Kidney (tissue), 14 donors: ENCODE data around the gene SAG. TPM values are rescaled to one million over a fixed set of nuclear protein-coding genes. Genes with fewer than 3 reads are reported as not detected.

ENCODE experiments used
- DNase-seq, 5 donors: peaks; one replicate each; pipeline ENCODE4 v3.0.0-alpha.2; 2013 to 2020
- FAIRE-seq: peaks from 2 replicates; lab custom pipeline; 2012; peaks lifted over from hg19 to GRCh38; lab: Jason Lieb, UNC
- H3K27ac ChIP-seq, 2 donors: one replicate each; pipeline ENCODE4 v1.7.0; 2013; ENCODE audit warnings: low read depth in 2 of 2, low read length in 2 of 2, inconsistent platforms in 1 of 2
- H3K27me3 ChIP-seq: one replicate; pipeline ENCODE4 v1.7.1; 2013; ENCODE audit warnings: low read length, inconsistent platforms; ENCODE audit not compliant: control insufficient read depth, insufficient read depth
- H3K36me3 ChIP-seq, 3 donors: one replicate each; pipeline versions ENCODE4 v1.7.0 to v1.7.1; 2013; ENCODE audit warnings: low read length in 3 of 3, control low read depth in 1 of 3, inconsistent platforms in 1 of 3; ENCODE audit not compliant: insufficient read depth in 3 of 3, control insufficient read depth in 2 of 3
- H3K4me1 ChIP-seq, 3 donors: one replicate each; pipeline versions ENCODE4 v1.7.0 to v1.7.1; 2013; ENCODE audit warnings: low read length in 3 of 3, inconsistent platforms in 1 of 3, low read depth in 1 of 3; ENCODE audit not compliant: control insufficient read depth in 2 of 3, insufficient read depth in 2 of 3
- H3K4me3 ChIP-seq, 3 donors: one replicate each; pipeline versions ENCODE4 v1.7.0 to v1.8.1; 2013; ENCODE audit warnings: low read length in 3 of 3, control low read depth in 1 of 3, inconsistent platforms in 1 of 3
- H3K9ac ChIP-seq, 3 donors: one replicate each; pipeline versions ENCODE4 v1.7.0 to v1.7.1; 2013; ENCODE audit warnings: low read length in 3 of 3, control low read depth in 1 of 3, inconsistent platforms in 1 of 3
- H3K9me3 ChIP-seq, 3 donors: one replicate each; pipeline versions ENCODE4 v1.7.0 to v1.7.1; 2013; ENCODE audit warnings: low read length in 3 of 3, control low read depth in 1 of 3, inconsistent platforms in 1 of 3; ENCODE audit not compliant: control insufficient read depth in 2 of 3, insufficient read depth in 1 of 3
- CTCF ChIP-seq: IDR thresholded peaks from 3 replicates; pipeline ENCODE4 v1.5.1; 2012; ENCODE audit warnings: mild to moderate bottlenecking, moderate library complexity, borderline replicate concordance; ENCODE audit not compliant: insufficient read depth; ENCODE audit errors: extremely low read depth
- intact Hi-C: fragments of 100-400 bp; cut with DNase I; formaldehyde crosslinking; loops from one replicate; pipeline ENCODE4 v1.11.1; 2022
- polyA plus RNA-seq: library from polyadenylated mRNA; stranded (reverse); fragments of 350-450 nt; fragmentation: Illumina TruSeq; extraction: RNeasy Lipid Tissue Mini Kit (QIAGEN cat#74804); gene quantifications from one replicate; pipeline ENCODE4 v1.2.3, GENCODE V29; 2014; ENCODE audit warnings: low read depth, low replicate concordance; ENCODE audit not compliant: insufficient read depth
- total RNA-seq: library from RNA; stranded (reverse); fragmentation: NEBNext Ultra II Directional; extraction: Animal tissue kit (Norgen Biotek cat#: 25700); gene quantifications from one replicate; pipeline ENCODE4 v1.2.1, GENCODE V29; 2021
- donor health status: control.
- donor health status: control.
- donor health status: control.
- donor health status: control.
- donor health status: control.
- donor health status: DM: yes; HTN: yes; CAD: no.
- donor health status: Normal renal cell carcinoma (clear cell type).

Gene SAG
- total and polyA plus RNA-seq, 2 donors from 2014 or later, result not detected

- no peak for TF ChIP-seq CTCF
- Histone ChIP-seq H3K9me3 (no peaks in the 10 kb centered on the region), H3K4me3 (no peak overlapping the region), H3K36me3 (no peaks in the 10 kb centered on the region), H3K9ac (no peak overlapping the region), H3K4me1 (peaks cover 0 to 8% (median 7%) of the 10 kb centered on the region in 3 donors), H3K27me3 (no peaks in the 10 kb centered on the region), H3K27ac (no peak overlapping the region)
- intact Hi-C loops, result no loop called here
- DNase-seq (no peak), FAIRE-seq (no peak)
Observed at GRCh38 chr2:233351423-233351822, 43.8 kb downstream of the SAG start.

GRCh38 chr2:233352141-233352842, 44.7 kb downstream of the SAG start:
- H3K27me3 ChIP-seq, result no peaks in the 10 kb centered on the region
- no peak overlapping the region for H3K9ac ChIP-seq
- DNase-seq (no peak), FAIRE-seq (no peak)
- H3K4me3 ChIP-seq, result no peak overlapping the region
- H3K4me1 ChIP-seq, result peaks cover 0 to 12% (median 7%) of the 10 kb centered on the region in 3 donors
- intact Hi-C loops, result no loop called here
- no peaks in the 10 kb centered on the region for H3K36me3 ChIP-seq
- no peak for TF ChIP-seq CTCF
- H3K9me3 ChIP-seq, result no peaks in the 10 kb centered on the region
- no peak overlapping the region for H3K27ac ChIP-seq

GRCh38 chr2:233353101-233353768, 45.6 kb downstream of the SAG start:
- H3K27ac ChIP-seq, result no peak overlapping the region
- TF ChIP-seq CTCF, result no peak
- no peaks in the 10 kb centered on the region for H3K9me3 ChIP-seq
- DNase-seq (peak in 1 of 5 donors; percentile 62), FAIRE-seq (no peak)
- peaks cover 0 to 12% (median 7%) of the 10 kb centered on the region in 3 donors for H3K4me1 ChIP-seq
- peak overlapping the region in 1 of 3 donors; percentile 38 for H3K9ac ChIP-seq
- no peaks in the 10 kb centered on the region for H3K27me3 ChIP-seq
- H3K4me3 ChIP-seq, result peak overlapping the region in 1 of 3 donors; percentile 60
- no peaks in the 10 kb centered on the region for H3K36me3 ChIP-seq
- intact Hi-C loops, result no loop called here
